ENCODE data around the gene HIC2.

GRCh38 chr22:21450858-21451353, 33.7 kb downstream of the HIC2 start:
- TF ChIP-seq POLR2AphosphoS5 (IDR thresholded peaks at IDR 0.05) = no peak
- no peak for TF ChIP-seq EP300 (IDR thresholded peaks at IDR 0.05)
- TF ChIP-seq CTCF (IDR thresholded peaks at IDR 0.05) = no peak
- no peak for TF ChIP-seq POLR2A (IDR thresholded peaks at IDR 0.05)
